Body of pancreas (tissue), 4 donors: ENCODE measurements around the gene HDHD5.

Source experiments
- CTCF ChIP-seq, 7 experiments: fragments of 450-650 bp in 4 of 7; fragments of 200-600 bp in 3 of 7; sonication (generic) in 3 of 7; IDR thresholded peaks; one replicate each; pipeline ENCODE4 v1.5.1; 2016 to 2019; ENCODE audit warnings: antibody characterized with exemption in 7 of 7
- POLR2A ChIP-seq, 3 donors: fragments of 450-650 bp; IDR thresholded peaks; one replicate each; pipeline ENCODE4 v1.6.1; 2016; ENCODE audit warnings: antibody characterized with exemption in 3 of 3, mild to moderate bottlenecking in 2 of 3

- no peak for TF ChIP-seq CTCF (IDR thresholded peaks at IDR 0.05)
- TF ChIP-seq POLR2A (IDR thresholded peaks at IDR 0.05) = no peak
Observed at GRCh38 chr22:17137861-17138425, 21.1 kb downstream of the HDHD5 start.
